Measurements from ENCODE around the gene ANTXR1. TPM values are rescaled to one million over a fixed set of nuclear protein-coding genes. Genes with fewer than 3 reads are reported as not detected.

Gene ANTXR1
- total RNA-seq, 2 experiments from 2014 or later = 0.05 to 0.23 TPM

DNA sequence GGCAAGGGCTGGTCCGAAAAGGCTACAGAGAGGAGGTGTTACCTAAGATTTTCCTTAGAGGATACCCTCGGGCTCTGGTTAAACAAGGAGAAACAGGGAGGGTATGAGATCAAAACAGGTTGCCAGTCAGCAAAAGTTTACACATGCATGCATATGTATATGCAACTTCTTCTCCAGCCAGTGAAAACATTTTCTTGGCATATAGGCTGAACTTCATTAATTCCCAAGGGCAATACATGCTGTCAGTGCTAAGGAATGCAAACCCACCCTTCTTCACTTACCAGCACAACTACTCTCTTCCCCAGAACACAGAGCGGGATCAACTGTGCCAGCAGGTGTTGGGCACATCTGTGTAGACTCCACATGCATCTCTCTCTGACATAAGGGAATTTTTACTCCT is 198.1 kb downstream of the ANTXR1 start:
- Mint-ChIP-seq H3K9me3 (no peaks in the 10 kb centered on the region), H3K4me1 (no peaks in the 10 kb centered on the region), H3K27me3 (peaks cover 2% of the 10 kb centered on the region), H3K36me3 (ENCODE audit: low read depth) (no peaks in the 10 kb centered on the region), H3K4me3 (no peak overlapping the region), H3K27ac (no peak overlapping the region)
- CTCF ChIA-PET = no interaction called here
- DNase-seq = no peak
- POLR2A ChIA-PET = no interaction called here

DNA sequence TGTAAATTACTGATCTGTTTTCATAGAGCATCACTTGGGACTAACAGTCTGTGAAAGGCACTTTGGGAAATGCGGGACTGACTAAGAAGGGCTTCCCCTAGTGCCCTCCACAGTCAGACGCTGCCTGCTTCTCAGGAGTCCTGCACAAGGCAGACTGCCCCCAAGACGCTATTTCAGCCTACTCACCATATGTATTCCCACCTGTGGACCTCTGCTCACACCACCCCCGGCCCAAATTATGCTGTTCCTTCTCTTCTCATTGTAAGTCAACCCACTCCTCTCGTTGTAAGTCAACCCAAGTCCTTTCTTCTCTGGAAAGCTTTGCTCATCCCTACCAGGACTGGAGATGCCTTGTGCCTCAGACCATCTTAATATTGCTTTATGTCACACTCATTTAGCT is 198.7 kb downstream of the ANTXR1 start:
- Mint-ChIP-seq H3K4me1 (no peaks in the 10 kb centered on the region), H3K9me3 (no peaks in the 10 kb centered on the region), H3K27me3 (peaks cover 2% of the 10 kb centered on the region), H3K4me3 (no peak overlapping the region), H3K27ac (no peak overlapping the region), H3K36me3 (ENCODE audit: low read depth) (no peaks in the 10 kb centered on the region)
- DNase-seq = no peak
- CTCF ChIA-PET = no interaction called here
- POLR2A ChIA-PET = no interaction called here

DNA sequence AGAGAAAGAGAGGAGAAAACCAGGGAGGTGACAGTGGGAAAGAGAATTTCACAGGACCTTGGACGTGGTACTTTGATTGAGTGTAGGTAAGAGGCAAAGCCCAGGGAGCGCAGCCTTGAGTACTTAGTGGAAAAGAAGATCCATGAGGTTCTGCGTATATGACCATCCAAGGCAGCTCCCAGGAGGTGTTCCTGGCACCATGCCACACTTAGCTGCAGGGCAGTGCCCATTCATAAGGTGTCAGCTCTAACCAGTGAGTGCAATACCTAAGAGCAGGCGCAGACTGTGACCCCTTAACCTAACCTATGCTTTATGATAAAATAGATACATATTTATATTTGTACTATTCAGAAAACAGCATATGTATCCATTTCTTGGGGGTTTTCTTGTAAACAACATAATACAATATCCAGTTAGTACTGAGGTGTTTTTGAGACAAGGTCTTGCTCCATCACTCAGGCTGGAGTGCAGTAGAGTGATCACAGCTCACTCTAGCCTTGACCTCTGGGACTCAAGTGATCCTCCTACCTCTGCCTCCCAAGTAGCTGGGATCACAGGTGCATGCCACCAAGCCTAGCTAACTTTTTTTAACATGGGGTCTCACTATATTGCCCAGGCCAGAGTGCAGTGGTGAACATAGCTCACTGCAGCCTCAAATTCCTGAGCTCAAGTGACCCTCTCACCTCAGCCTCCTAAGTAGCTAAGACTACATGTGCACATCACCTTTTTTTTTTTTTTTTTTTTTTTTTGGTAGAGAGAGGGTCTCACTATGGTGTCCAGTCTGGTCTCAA is 199.5 kb downstream of the ANTXR1 start:
- ChIA-PET CTCF (interaction anchor here (0.6 kb wide), 1 partner anchor 219 kb away, joined by 3 read pairs; no protein-coding TSS in a partner anchor), POLR2A (no interaction called here)
- Mint-ChIP-seq H3K4me3 (no peak overlapping the region), H3K4me1 (no peaks in the 10 kb centered on the region), H3K27me3 (no peaks in the 10 kb centered on the region), H3K27ac (no peak overlapping the region), H3K9me3 (no peaks in the 10 kb centered on the region), H3K36me3 (ENCODE audit: low read depth) (no peaks in the 10 kb centered on the region)
- DNase-seq = no peak

DNA sequence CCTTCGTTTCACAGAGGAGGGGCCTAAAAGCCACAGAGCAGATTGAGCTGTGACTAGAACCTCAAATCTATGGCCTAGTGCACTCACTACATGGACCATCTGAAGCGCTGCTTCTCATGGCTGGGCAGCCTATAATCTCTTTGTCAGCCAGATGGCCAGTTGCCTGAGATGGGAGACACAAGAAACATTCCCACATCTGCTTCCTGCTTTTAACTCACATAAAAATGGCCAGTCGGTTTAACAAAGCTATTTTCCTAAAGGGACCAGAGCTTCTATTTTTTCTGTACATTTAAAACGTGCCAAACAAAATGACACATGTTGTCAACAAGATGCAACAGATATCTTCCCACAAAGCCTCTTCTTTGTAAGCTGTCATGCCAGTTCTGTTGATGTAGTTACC is 200.2 kb downstream of the ANTXR1 start:
- Mint-ChIP-seq H3K4me3 (no peak overlapping the region), H3K9me3 (no peaks in the 10 kb centered on the region), H3K36me3 (ENCODE audit: low read depth) (no peaks in the 10 kb centered on the region), H3K27me3 (no peaks in the 10 kb centered on the region), H3K4me1 (no peaks in the 10 kb centered on the region), H3K27ac (no peak overlapping the region)
- CTCF ChIA-PET = no interaction called here
- POLR2A ChIA-PET = no interaction called here
- no peak for DNase-seq

DNA sequence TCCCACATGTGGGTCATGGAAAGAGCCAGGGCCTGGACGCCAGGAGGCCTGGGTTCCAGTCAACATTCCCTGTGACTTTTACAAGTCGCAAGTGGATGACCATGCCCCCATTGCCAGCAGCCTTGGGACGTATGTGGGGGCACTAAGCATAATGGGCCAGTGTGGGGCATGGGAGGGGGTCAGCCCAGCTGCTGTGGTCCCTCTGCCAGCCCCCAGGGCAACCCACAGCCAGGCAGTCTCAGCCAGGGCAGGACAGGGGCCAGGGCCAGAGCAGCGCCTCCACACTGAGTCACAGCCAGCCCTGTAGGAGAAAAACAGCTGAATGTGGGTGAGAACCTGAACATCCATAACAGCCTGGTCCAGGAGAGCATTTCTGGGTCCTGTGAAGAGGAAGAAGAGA is 200.8 kb downstream of the ANTXR1 start:
- Mint-ChIP-seq H3K9me3 (no peaks in the 10 kb centered on the region), H3K4me3 (no peak overlapping the region), H3K4me1 (no peaks in the 10 kb centered on the region), H3K36me3 (ENCODE audit: low read depth) (no peaks in the 10 kb centered on the region), H3K27me3 (no peaks in the 10 kb centered on the region), H3K27ac (no peak overlapping the region)
- no peak for DNase-seq
- ChIA-PET POLR2A (no interaction called here), CTCF (no interaction called here)

DNA sequence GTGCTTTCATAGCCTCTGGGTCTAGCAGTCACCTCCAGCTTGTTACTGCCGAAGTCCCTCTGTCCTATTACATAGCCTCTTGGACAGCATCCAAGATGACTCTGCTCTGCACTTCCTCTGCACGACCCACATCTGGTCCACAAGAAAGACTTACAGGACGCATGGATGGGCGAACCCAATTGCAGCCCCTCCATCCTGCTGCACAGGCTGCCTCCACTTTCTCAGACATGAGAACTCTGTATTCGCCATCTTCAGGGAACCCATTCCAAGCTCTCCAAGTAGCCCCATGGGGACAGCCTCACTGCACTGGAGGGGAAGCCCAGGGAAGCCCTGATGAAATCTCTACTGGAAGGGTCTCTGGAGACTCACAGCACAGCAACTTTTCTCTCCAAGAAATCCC is 201.9 kb downstream of the ANTXR1 start:
- CTCF ChIA-PET = no interaction called here
- POLR2A ChIA-PET = no interaction called here
- Mint-ChIP-seq H3K4me3 (no peak overlapping the region), H3K9me3 (no peaks in the 10 kb centered on the region), H3K27ac (no peak overlapping the region), H3K4me1 (no peaks in the 10 kb centered on the region), H3K36me3 (ENCODE audit: low read depth) (no peaks in the 10 kb centered on the region), H3K27me3 (peaks cover 2% of the 10 kb centered on the region)
- no peak for DNase-seq

DNA sequence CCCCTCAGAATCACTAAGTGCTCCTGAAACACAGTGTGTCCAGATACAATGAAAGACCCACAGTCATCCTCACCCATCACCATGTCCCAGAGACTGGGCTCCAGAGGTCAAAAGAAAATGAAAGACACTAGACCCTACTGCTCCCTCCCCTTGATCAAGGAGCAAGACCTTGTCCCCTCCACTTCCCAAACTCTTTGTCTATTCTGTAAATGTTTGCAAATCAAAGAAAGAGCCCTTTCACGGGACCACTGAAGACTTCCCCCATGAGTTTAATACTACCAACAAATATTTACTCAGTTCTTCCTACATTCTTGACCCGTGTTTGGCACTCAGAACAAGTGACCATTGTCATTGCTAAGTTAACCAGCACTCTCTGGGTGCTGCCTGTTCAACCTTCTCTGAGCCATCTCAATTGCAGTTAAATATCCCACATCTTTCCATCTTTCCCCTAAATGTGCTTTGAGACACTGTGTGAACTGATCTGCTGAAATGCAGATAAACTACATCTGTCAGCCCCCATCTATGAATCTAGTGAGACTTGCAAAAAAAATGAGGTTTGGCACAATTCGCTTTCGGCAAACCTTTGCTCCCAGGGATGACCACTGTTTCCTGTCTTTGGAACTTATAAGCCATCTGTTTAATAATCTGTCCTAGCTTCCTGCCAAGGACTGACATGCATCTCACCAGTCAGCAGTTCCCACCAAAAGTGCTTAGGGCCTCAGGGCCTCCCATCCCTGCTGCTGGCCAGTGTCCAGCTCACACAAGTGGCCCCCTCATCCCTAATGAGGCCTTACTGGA is 203.8 kb downstream of the ANTXR1 start:
- no peaks in the 10 kb centered on the region for H3K4me1 Mint-ChIP-seq
- H3K36me3 Mint-ChIP-seq (ENCODE audit: low read depth) = no peaks in the 10 kb centered on the region
- no peak for DNase-seq
- H3K9me3 Mint-ChIP-seq = no peaks in the 10 kb centered on the region
- H3K27ac Mint-ChIP-seq = no peak overlapping the region
- H3K4me3 Mint-ChIP-seq = no peak overlapping the region
- CTCF ChIA-PET = no interaction called here
- POLR2A ChIA-PET = no interaction called here
- peaks cover 8% of the 10 kb centered on the region for H3K27me3 Mint-ChIP-seq

DNA sequence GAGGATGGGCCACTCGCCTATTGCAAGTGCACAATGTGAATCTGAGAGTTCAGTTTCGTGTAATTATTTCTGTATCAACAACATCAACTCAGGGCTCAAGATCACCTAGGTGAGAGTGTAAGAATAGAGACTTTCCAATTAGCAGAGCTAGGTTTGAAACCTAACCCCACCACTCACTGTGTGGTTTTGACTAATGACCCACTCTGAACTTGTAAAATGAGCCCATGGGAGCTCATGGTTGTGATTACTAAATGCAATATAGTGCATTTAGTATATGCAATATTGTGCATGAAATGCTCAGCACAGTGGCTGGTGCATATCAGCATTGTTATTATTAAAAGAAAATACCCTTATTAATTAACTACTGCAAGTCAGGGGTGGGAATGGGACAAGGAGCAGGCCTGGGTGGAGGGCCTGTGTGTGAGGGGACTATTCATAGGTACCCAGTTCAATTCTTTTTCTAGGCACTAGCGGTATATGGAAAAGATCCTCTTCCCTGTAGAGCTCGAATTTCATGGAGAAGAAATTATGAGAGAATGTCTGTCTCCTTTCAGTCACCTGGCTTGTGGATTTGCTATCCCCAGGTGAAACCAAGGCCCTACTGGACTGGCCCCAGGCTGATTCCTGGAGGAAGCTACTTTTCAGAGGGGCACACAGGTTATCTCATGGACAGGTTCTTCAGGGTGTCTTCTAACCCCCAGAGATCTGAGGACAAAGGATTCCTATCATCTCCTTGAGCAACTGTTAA is 204.5 kb downstream of the ANTXR1 start:
- ChIA-PET CTCF (interaction anchor here (1.0 kb wide), 1 partner anchor 14 kb away, joined by 3 read pairs; no protein-coding TSS in a partner anchor), POLR2A (no interaction called here)
- Mint-ChIP-seq H3K36me3 (ENCODE audit: low read depth) (no peaks in the 10 kb centered on the region), H3K27ac (no peak overlapping the region), H3K4me1 (no peaks in the 10 kb centered on the region), H3K27me3 (peaks cover 13% of the 10 kb centered on the region), H3K9me3 (no peaks in the 10 kb centered on the region), H3K4me3 (no peak overlapping the region)
- no peak for DNase-seq

DNA sequence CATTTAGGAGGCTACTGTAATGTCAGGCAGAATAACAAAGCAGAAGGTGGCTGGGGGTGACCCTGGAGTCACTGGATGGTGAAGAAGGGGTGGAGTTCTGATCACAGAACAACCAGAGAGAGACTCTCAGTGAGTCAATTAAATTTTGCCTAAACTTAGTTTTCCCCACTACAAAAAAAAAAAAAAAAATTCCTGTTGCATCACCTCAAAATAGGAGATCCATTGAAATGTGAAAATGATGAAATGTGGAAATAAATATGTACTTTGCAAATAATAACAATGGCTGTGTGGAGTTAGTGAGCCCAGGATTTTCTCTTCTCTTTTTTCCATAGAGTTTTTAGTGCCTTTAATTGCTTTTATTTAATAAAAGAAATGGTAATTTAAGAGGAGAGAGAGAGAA is 208.5 kb downstream of the ANTXR1 start:
- H3K27me3 Mint-ChIP-seq = peaks cover 22% of the 10 kb centered on the region
- H3K4me1 Mint-ChIP-seq = no peaks in the 10 kb centered on the region
- no peak overlapping the region for H3K27ac Mint-ChIP-seq
- H3K36me3 Mint-ChIP-seq (ENCODE audit: low read depth) = no peaks in the 10 kb centered on the region
- no peak overlapping the region for H3K4me3 Mint-ChIP-seq
- DNase-seq = no peak
- H3K9me3 Mint-ChIP-seq = no peaks in the 10 kb centered on the region
- ChIA-PET CTCF (no interaction called here), POLR2A (no interaction called here)

DNA sequence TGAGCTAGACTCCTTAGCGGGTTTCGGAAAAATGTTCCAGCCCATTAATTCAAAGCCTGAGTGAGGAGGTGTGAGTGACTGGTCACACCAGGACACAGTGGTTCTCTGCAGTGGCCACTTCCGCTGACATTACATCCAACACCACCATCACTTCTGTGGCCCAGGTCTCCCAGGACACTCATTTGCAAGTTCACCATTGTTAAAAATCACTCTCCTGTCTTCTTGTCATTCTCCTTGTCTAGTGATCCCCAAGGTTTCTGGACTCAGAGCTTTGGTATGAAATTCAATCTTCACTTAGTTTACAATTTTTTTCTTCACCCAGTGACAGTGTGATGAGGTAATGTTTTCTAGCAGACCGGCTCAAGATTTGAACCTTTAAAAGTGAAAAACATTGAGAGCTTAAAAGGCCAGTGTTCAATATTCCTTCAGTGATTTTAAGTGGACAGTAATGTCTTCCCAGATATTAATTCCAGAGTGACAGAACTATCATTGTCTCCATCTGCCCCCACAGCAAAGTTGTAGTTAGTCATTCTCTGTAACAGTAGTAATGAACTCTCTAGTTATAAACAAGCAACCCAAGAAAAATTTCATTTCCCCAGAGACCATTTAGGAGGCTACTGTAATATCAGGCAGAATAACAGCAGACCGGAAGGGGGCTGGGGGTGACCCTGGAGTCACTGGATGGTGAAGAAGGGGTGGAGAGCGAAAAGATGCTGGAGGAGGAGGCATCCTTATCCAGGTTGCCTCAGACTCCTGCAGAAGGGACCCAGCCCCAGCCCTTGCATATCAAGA is 209.2 kb downstream of the ANTXR1 start:
- ChIA-PET POLR2A (no interaction called here), CTCF (no interaction called here)
- Mint-ChIP-seq H3K4me1 (no peaks in the 10 kb centered on the region), H3K27me3 (peaks cover 22% of the 10 kb centered on the region), H3K27ac (no peak overlapping the region), H3K9me3 (no peaks in the 10 kb centered on the region), H3K36me3 (ENCODE audit: low read depth) (no peaks in the 10 kb centered on the region), H3K4me3 (no peak overlapping the region)
- DNase-seq = no peak

DNA sequence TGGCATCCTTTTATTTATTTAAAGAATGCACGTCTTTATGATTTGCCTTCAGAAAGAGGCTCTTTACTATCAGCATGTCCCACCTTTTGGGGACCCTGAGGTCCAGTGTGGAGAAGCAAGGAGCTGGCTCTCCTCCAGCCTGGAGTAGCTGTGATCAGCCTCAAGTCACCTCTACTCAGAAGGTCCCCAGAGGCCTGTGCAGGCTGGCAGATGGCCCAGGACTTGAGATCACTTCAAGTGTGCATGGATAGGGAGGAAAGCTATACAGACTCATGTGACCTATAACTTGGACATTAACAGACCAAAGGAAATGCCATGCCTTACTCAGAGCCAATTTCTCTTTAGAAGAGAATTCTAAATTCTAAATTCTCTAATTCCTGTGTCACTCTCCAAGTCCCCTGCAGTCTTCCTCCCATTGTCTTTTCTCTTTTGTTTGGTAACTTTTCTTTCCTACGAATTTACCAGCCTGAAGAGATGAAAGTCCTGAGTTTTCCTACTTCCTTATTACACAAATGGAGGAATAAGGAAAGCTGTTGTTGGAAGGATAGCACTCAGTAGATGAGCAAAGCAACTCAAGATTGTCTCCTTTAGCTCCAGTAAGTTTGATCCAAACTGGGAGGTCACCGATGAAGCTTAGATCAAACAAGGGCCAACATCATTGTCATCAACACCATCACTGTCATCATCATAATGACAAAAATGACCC is 210.1 kb downstream of the ANTXR1 start:
- ChIA-PET CTCF (interaction anchor here (0.6 kb wide), 1 partner anchor 113 kb away, joined by 3 read pairs; no protein-coding TSS in a partner anchor), POLR2A (no interaction called here)
- H3K4me3 Mint-ChIP-seq = no peak overlapping the region
- DNase-seq = no peak
- no peaks in the 10 kb centered on the region for H3K36me3 Mint-ChIP-seq (ENCODE audit: low read depth)
- no peak overlapping the region for H3K27ac Mint-ChIP-seq
- no peaks in the 10 kb centered on the region for H3K9me3 Mint-ChIP-seq
- no peaks in the 10 kb centered on the region for H3K4me1 Mint-ChIP-seq
- H3K27me3 Mint-ChIP-seq = peaks cover 22% of the 10 kb centered on the region

DNA sequence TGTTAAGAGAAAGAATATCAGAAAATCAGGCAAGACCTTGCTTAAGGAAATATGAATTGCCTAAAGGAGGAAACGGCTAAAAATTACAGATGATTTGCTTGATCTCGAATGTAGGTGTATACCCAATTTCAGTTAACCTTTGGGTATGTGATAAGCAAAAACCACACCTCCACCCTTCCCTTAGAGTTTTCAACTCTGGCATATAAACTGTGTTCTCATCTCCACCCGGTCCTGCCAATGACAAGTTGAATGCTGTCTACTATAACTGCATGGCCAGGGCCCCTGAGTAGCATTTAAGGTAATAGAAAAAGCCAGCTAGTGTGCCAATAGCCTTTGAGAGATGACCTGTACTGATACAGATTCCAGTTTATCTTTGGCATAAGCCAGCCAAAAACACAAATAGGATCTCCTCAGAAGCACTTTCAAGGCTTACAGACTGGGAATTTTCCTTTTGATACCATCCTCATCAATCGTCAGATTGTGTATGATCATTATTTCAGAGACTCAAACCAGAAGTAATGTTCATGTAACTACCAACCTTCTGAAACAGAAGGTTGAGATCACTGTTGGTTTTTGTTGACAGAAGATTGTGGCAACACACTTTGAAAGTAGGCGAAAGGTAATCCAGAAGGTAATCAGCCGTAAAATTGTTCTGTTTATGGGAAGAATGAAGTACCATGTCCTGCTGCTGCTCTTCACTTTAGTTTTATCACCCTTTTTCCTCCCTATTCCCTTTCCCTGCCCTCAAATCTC is 211.0 kb downstream of the ANTXR1 start:
- ChIA-PET CTCF (no interaction called here), POLR2A (no interaction called here)
- DNase-seq = no peak
- Mint-ChIP-seq H3K4me1 (no peaks in the 10 kb centered on the region), H3K9me3 (no peaks in the 10 kb centered on the region), H3K27me3 (peaks cover 22% of the 10 kb centered on the region), H3K27ac (no peak overlapping the region), H3K36me3 (ENCODE audit: low read depth) (no peaks in the 10 kb centered on the region), H3K4me3 (no peak overlapping the region)
